GM23248 (cell line): ENCODE data around the gene AK2. TPM values are rescaled to one million over a fixed set of nuclear protein-coding genes. Genes with fewer than 3 reads are reported as not detected.

Source experiments
- DNase-seq: peaks from one replicate; pipeline ENCODE4 v3.0.0-alpha.2; 2015
- H2AFZ ChIP-seq: fragments of 200-600 bp; sonication (generic); 2 replicates; pipeline ENCODE4 v1.6.1; 2016; ENCODE audit warnings: antibody characterized with exemption
- H3F3A ChIP-seq: fragments of 200-600 bp; sonication (generic); 2 replicates; pipeline ENCODE4 v1.6.1; 2016; ENCODE audit warnings: mild to moderate bottlenecking, antibody characterized with exemption, mixed run types; ENCODE audit not compliant: insufficient read depth
- H3K27ac ChIP-seq: fragments of 200-600 bp; sonication (generic); 2 replicates; pipeline ENCODE4 v1.5.1; 2016; ENCODE audit warnings: mild to moderate bottlenecking
- H3K27me3 ChIP-seq: fragments of 200-600 bp; sonication (generic); replicated peaks from 2 replicates; pipeline ENCODE4 v1.6.1; 2016; ENCODE audit warnings: mild to moderate bottlenecking; ENCODE audit not compliant: insufficient read depth
- H3K36me3 ChIP-seq: fragments of 200-600 bp; sonication (generic); 2 replicates; pipeline ENCODE4 v1.6.1; 2016; ENCODE audit warnings: low read depth, mild to moderate bottlenecking
- H3K4me1 ChIP-seq: fragments of 200-600 bp; sonication (generic); 2 replicates; pipeline ENCODE4 v1.6.1; 2016; ENCODE audit warnings: mild to moderate bottlenecking; ENCODE audit not compliant: insufficient read depth
- H3K4me2 ChIP-seq: fragments of 200-600 bp; sonication (generic); one replicate; pipeline ENCODE4 v1.6.1; 2016; ENCODE audit warnings: mild to moderate bottlenecking; ENCODE audit not compliant: unreplicated experiment
- H3K4me3 ChIP-seq: fragments of 200-600 bp; sonication (generic); 2 replicates; pipeline ENCODE4 v1.5.1; 2016; ENCODE audit warnings: mild to moderate bottlenecking
- H3K79me2 ChIP-seq: fragments of 200-600 bp; sonication (generic); 2 replicates; pipeline ENCODE4 v1.6.1; 2016; ENCODE audit warnings: mild to moderate bottlenecking; ENCODE audit not compliant: insufficient read depth
- H3K9ac ChIP-seq: fragments of 200-600 bp; sonication (generic); 2 replicates; pipeline ENCODE4 v1.6.1; 2016; ENCODE audit warnings: mild to moderate bottlenecking
- H3K9me2 ChIP-seq: fragments of 200-600 bp; sonication (generic); 2 replicates; pipeline ENCODE4 v1.6.1; 2016; ENCODE audit warnings: mixed run types, mild to moderate bottlenecking, moderate library complexity; ENCODE audit not compliant: insufficient read depth
- H3K9me3 ChIP-seq: fragments of 200-600 bp; sonication (generic); one replicate; pipeline ENCODE4 v1.6.1; 2017; ENCODE audit warnings: low read depth
- H4K20me1 ChIP-seq: fragments of 200-600 bp; sonication (generic); 2 replicates; pipeline ENCODE4 v1.6.0; 2016; ENCODE audit not compliant: insufficient read depth
- EZH2 ChIP-seq: fragments of 200-600 bp; sonication (generic); IDR thresholded peaks from 2 replicates; pipeline ENCODE4 v1.6.1; 2018; ENCODE audit warnings: antibody characterized with exemption, mild to moderate bottlenecking; ENCODE audit not compliant: insufficient read depth, poor library complexity, severe bottlenecking
- EZH2phosphoT487 ChIP-seq: fragments of 200-600 bp; sonication (generic); IDR thresholded peaks from 2 replicates; pipeline ENCODE4 v1.6.1; 2018; ENCODE audit warnings: antibody characterized with exemption, moderate library complexity, mild to moderate bottlenecking, low read depth; ENCODE audit not compliant: insufficient read depth
- WGBS, 2 experiments: methylation state at CpG; one replicate each; pipeline ENCODE4 v1.1.6; 2015 to 2017; ENCODE audit warnings: low lambda C conversion rate in 2 of 2, low coverage in 1 of 2; ENCODE audit errors: missing lambda C conversion rate in 2 of 2; 5-methylcytosine and 5-hydroxymethylcytosine counted together
- in situ Hi-C: fragments of 300-500 bp; cut with MboI; formaldehyde crosslinking; loops from 2 replicates; pipeline ENCODE4 v1.15.0; 2020
- polyA plus RNA-seq: library from polyadenylated mRNA; unstranded; fragments of >200 nt; fragmentation: Nextera tagmentation; extraction: Ambion mirVana; gene quantifications from 2 replicates; pipeline ENCODE4 v1.2.1, GENCODE V29; 2016
- total RNA-seq: library from RNA; depleted of rRNA; stranded (reverse); fragments of >200 nt; shearing (Covaris generic); gene quantifications from 2 replicates; pipeline ENCODE4 v1.2.3, GENCODE V29; 2014

AK2 gene
- total and polyA plus RNA-seq, 2 experiments from 2014 or later: 134 to 179 TPM

- in situ Hi-C loops: no loop called here
- Histone ChIP-seq H4K20me1 (no peaks in the 10 kb centered on the region), H2AFZ (peak overlapping the region; percentile 95), H3K27me3 (no peaks in the 10 kb centered on the region), H3K4me3 (peak overlapping the region; percentile 74), H3K4me2 (peak overlapping the region; percentile 89), H3K9me2 (no peaks in the 10 kb centered on the region), H3F3A (no peaks in the 10 kb centered on the region), H3K79me2 (no peaks in the 10 kb centered on the region), H3K4me1 (peaks cover 6% of the 10 kb centered on the region; the same call in 1 of the 2 replicates), H3K36me3 (no peaks in the 10 kb centered on the region), H3K27ac (no peak overlapping the region), H3K9ac (peak overlapping the region; percentile 73), H3K9me3 (no peaks in the 10 kb centered on the region)
- 3 to 4% methylated on average over 34 to 35 of the region's 35 CpGs for WGBS, 2 experiments
- TF ChIP-seq EZH2phosphoT487 (no peak), EZH2 (no peak)
- peak; percentile 44 for DNase-seq
These were observed 45.0 kb upstream of the AK2 start for GRCh38 chr1:33081554-33082305.

DNA sequence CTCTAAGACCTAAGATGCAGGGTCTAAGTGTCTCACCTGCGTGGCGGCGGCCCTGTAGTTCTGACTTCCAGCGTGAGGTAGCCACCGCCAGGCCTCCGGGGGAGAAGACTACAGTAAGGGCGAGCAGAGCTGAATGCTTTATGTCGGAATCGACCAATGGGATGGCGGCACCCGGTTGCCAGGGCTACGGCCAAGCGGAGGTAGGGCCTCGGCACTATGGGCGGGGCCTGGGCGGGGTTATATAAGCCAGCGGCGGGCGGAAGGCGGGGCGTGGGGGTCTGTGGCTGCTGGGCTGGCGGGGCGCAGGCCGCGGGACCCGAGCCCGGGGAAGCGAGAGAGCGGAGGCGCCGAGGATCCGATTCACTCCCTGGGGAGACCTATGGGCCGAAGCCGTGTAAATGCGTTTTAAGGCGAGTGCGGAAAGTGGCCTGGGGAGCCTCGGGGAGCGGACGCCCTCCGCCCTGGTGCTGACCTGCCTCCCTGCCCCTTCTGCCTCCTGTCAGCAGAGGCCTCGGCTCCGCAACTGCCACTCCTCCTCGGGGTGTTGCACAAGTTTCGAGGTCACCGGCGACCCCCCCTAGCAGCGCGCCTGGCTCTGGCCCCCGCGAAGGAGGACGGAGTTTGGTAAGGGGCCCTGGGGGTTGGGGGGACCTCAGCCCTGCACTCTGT lies 44.3 kb upstream of the AK2 start, which contains the start of gene AZIN2:
Gene AZIN2, plus strand, starts transcription at position 269 of the 669 bp plus-strand sequence. CDS start 1,097 bp downstream, outside the sequence.
- Histone ChIP-seq H3K9me3 (no peaks in the 10 kb centered on the region), H3F3A (no peaks in the 10 kb centered on the region), H3K4me2 (peak within 1 kb of the TSS; percentile 89), H2AFZ (peak within 1 kb of the TSS; percentile 95), H3K79me2 (no peaks in the 10 kb centered on the region), H3K36me3 (no peaks in the 10 kb centered on the region), H3K27ac (no peak within 1 kb of the TSS), H4K20me1 (no peaks in the 10 kb centered on the region), H3K4me3 (peak within 1 kb of the TSS; percentile 74), H3K9me2 (no peaks in the 10 kb centered on the region), H3K4me1 (peaks cover 6% of the 10 kb centered on the region; the same call in 1 of the 2 replicates), H3K27me3 (no peaks in the 10 kb centered on the region), H3K9ac (peak within 1 kb of the TSS; percentile 73)
- TF ChIP-seq EZH2 (no peak), EZH2phosphoT487 (no peak)
- peak; percentile 96 for DNase-seq
- 1 to 2% methylated on average over 33 to 43 of the region's 52 CpGs for WGBS, 2 experiments
- in situ Hi-C loops: no loop called here

- Histone ChIP-seq H3K36me3 (no peaks in the 10 kb centered on the region), H2AFZ (peak overlapping the region; percentile 95), H3K9ac (peak overlapping the region; percentile 73), H4K20me1 (no peaks in the 10 kb centered on the region), H3K4me1 (peaks cover 6% of the 10 kb centered on the region; the same call in 1 of the 2 replicates), H3K4me3 (peak overlapping the region; percentile 74), H3K27me3 (no peaks in the 10 kb centered on the region), H3K79me2 (no peaks in the 10 kb centered on the region), H3K27ac (no peak overlapping the region), H3F3A (no peaks in the 10 kb centered on the region), H3K4me2 (peak overlapping the region; percentile 89), H3K9me3 (no peaks in the 10 kb centered on the region), H3K9me2 (no peaks in the 10 kb centered on the region)
- in situ Hi-C loops: no loop called here
- 35 to 36% methylated on average over 6 of the region's 6 CpGs for WGBS, 2 experiments
- TF ChIP-seq EZH2phosphoT487 (no peak), EZH2 (no peak)
- no peak for DNase-seq
These were observed 43.7 kb upstream of the AK2 start for GRCh38 chr1:33080373-33080772.

DNA sequence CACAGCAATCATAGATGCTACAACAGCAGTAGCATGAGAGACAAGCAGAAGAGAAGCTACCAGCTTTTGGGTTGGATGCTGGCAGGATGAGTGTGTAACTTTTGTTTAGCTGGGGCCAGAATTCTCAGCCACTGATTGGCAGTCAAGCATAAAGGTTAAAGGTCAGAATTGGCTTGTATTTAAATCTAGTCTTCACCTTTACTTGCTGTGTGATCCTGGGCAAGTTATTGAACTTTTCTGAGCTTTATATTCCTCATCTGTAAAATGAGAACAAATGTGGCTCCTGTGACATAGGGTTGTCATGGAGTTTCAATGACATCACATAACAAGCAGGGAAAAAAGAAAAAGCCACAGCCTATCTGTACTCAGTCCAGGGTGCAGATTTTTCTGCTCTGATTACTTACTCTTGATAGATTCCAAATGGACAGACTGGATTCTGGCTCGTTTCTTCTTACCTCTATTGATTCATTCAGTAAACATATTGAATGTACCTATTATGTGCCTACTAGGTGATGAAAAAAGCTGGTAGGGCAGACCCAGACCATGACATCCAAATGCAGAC lies 41.4 kb upstream of the AK2 start:
- H3K36me3 ChIP-seq: no peaks in the 10 kb centered on the region
- no peaks in the 10 kb centered on the region for H3K27me3 ChIP-seq
- no peak overlapping the region for H3K4me3 ChIP-seq
- H4K20me1 ChIP-seq: no peaks in the 10 kb centered on the region
- in situ Hi-C loops: no loop called here
- H3K79me2 ChIP-seq: no peaks in the 10 kb centered on the region
- no peak for TF ChIP-seq EZH2phosphoT487
- no peak for TF ChIP-seq EZH2
- WGBS, 2 experiments: 0 to 12% methylated on average over 1 of the region's 1 CpG
- H3K9me3 ChIP-seq: no peaks in the 10 kb centered on the region
- no peaks in the 10 kb centered on the region for H3K9me2 ChIP-seq
- no peak overlapping the region for H3K9ac ChIP-seq
- no peak overlapping the region for H3K4me2 ChIP-seq
- no peaks in the 10 kb centered on the region for H3F3A ChIP-seq
- no peak for DNase-seq
- no peak overlapping the region for H3K27ac ChIP-seq
- H2AFZ ChIP-seq: no peak overlapping the region
- peaks cover 6% of the 10 kb centered on the region; the same call in 1 of the 2 replicates for H3K4me1 ChIP-seq
